ENCODE measurements around the gene CDC73. TPM values are rescaled to one million over a fixed set of nuclear protein-coding genes. Genes with fewer than 3 reads are reported as not detected.

CDC73 gene
- polyA plus RNA-seq, 2 donors = 6.2 to 14.5 TPM

DNA sequence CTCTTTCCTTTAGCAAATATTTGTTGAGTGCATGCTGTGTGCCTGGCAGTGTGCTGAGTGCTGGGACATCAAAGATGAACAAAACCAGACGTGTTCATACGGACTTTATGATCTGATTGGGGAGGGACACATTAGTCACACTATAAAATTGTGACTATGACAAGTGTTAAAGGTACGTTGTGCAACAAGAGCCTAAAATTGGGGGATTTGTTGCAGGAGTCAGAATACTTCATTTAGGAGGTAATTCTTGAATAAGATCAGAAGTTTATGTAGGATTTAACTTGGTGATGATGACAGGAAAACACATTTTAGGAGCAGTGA is 35.0 kb downstream of the CDC73 start:
- Histone ChIP-seq H3K27me3 (ENCODE audit: control insufficient read depth in 1 of 2, insufficient read depth in 2 of 2, low read length in 2 of 2) (no peaks in the 10 kb centered on the region), H3K9me3 (ENCODE audit: control insufficient read depth in 2 of 2, insufficient read depth in 1 of 2, low read depth in 1 of 2, low read length in 1 of 2) (no peaks in the 10 kb centered on the region), H3K36me3 (ENCODE audit: control insufficient read depth in 2 of 2, insufficient read depth in 2 of 2, low read length in 1 of 2) (peaks cover 0 to 2% of the 10 kb centered on the region in 2 donors), H3K4me3 (ENCODE audit: low read depth in 1 of 2, low read length in 2 of 2) (no peak overlapping the region), H3K4me1 (ENCODE audit: control insufficient read depth in 2 of 2, insufficient read depth in 2 of 2, low read length in 1 of 2) (no peaks in the 10 kb centered on the region), H3K27ac (ENCODE audit: low read depth in 2 of 2, low read length in 1 of 2) (no peak overlapping the region)
- 64 to 70% methylated on average over 3 of the region's 3 CpGs for WGBS, 2 donors

DNA sequence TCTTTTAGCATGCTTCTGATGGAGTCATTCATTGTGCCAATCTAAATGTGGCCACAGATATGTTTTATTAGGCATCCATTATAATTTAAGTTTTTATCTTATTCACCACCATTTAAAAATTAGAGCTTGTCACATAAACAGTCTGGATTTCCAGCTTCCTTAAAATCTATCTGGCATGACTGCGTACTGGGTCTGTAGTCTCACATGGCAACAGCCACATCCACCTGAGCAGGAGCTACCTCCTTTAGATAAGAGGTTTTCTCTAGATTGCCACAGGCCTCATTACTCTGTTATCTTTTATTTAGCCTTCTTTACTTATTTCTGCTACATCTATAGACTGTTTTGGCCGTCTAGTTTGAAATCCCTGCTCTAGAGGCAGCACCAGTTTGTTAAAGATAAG is 35.5 kb downstream of the CDC73 start:
- Histone ChIP-seq H3K4me3 (ENCODE audit: low read depth in 1 of 2, low read length in 2 of 2) (no peak overlapping the region), H3K27me3 (ENCODE audit: control insufficient read depth in 1 of 2, insufficient read depth in 2 of 2, low read length in 2 of 2) (no peaks in the 10 kb centered on the region)
- WGBS, 2 donors = 73% methylated on average over 2 of the region's 2 CpGs

DNA sequence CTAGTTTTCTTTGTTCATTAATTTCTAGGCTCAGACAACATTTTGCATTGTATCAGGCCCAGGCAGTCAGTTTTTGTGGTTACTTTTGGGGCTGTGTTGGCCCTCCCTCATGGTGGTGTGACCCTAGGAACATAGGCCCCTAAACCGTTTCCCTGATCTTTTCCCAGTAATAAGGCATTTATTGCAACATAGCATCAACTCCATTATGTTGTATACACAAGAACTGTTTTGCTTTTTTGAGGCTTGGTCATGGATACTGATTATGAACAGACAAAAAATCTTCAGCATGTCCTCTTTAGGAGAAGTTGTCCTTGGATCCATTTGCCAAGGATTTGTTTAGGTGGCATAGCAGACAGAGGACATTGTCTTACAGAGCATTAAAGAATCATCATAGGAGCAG is 54.3 kb downstream of the CDC73 start:
- Histone ChIP-seq H3K9me3 (ENCODE audit: control insufficient read depth in 2 of 2, insufficient read depth in 1 of 2, low read depth in 1 of 2, low read length in 1 of 2) (no peaks in the 10 kb centered on the region), H3K27ac (ENCODE audit: low read depth in 2 of 2, low read length in 1 of 2) (no peak overlapping the region)
- WGBS, 2 donors = 73% methylated on average over 1 of the region's 1 CpG

More for the DNA sequence above, 35.5 kb downstream of the CDC73 start:
- no peak overlapping the region for H3K27ac ChIP-seq (ENCODE audit: low read depth in 2 of 2, low read length in 1 of 2)
- no peaks in the 10 kb centered on the region for H3K4me1 ChIP-seq (ENCODE audit: control insufficient read depth in 2 of 2, insufficient read depth in 2 of 2, low read length in 1 of 2)
- H3K9me3 ChIP-seq (ENCODE audit: control insufficient read depth in 2 of 2, insufficient read depth in 1 of 2, low read depth in 1 of 2, low read length in 1 of 2) = no peaks in the 10 kb centered on the region
- peaks cover 0 to 2% of the 10 kb centered on the region in 2 donors for H3K36me3 ChIP-seq (ENCODE audit: control insufficient read depth in 2 of 2, insufficient read depth in 2 of 2, low read length in 1 of 2)

DNA sequence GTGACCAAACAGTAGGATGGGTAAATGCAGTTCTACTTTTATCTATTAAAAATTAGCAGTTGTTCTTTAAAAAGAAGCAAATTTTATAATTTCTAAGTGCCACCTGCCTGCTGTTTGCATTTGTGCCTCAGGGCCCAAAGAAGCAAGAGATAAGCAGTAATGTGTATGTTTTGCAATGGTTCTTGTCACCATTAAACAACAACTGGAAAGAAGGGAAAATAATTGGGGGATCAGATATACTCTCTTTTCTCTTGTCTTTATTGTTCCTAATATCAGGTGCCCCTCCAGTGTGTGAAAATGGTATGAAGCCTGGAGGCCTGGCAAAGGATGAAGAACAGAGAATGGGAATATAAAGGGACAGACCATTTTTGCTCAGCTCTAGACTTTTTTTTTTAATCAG is 55.0 kb downstream of the CDC73 start:
- H3K27me3 ChIP-seq (ENCODE audit: control insufficient read depth in 1 of 2, insufficient read depth in 2 of 2, low read length in 2 of 2) = no peaks in the 10 kb centered on the region

More for the DNA sequence above, 54.3 kb downstream of the CDC73 start:
- no peaks in the 10 kb centered on the region for H3K27me3 ChIP-seq (ENCODE audit: control insufficient read depth in 1 of 2, insufficient read depth in 2 of 2, low read length in 2 of 2)
- no peak overlapping the region for H3K4me3 ChIP-seq (ENCODE audit: low read depth in 1 of 2, low read length in 2 of 2)
- H3K4me1 ChIP-seq (ENCODE audit: control insufficient read depth in 2 of 2, insufficient read depth in 2 of 2, low read length in 1 of 2) = no peaks in the 10 kb centered on the region
- no peaks in the 10 kb centered on the region for H3K36me3 ChIP-seq (ENCODE audit: control insufficient read depth in 2 of 2, insufficient read depth in 2 of 2, low read length in 1 of 2)

DNA sequence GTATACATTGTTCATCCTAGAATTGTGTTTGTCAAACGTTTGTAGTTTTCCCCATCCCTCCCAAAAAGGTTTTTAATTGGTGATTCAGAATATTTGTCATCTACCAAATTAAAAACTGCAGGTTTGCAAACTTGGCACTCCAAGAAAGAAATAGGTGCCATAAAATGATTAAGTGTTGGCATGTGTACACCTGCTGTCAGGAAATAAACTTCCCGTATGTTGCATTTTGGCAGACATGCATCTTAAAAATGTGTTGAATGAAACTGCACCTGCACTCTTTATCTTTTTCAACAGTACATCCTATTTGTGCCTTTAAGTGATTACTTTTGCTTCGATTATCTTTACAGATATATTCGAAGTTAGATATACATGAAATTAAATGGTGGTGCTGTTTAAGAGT is 57.3 kb downstream of the CDC73 start:
- WGBS, 2 donors = 32% methylated on average over 4 of the region's 4 CpGs
- Histone ChIP-seq H3K27me3 (ENCODE audit: control insufficient read depth in 1 of 2, insufficient read depth in 2 of 2, low read length in 2 of 2) (no peaks in the 10 kb centered on the region), H3K4me1 (ENCODE audit: control insufficient read depth in 2 of 2, insufficient read depth in 2 of 2, low read length in 1 of 2) (no peaks in the 10 kb centered on the region), H3K27ac (ENCODE audit: low read depth in 2 of 2, low read length in 1 of 2) (no peak overlapping the region), H3K36me3 (ENCODE audit: control insufficient read depth in 2 of 2, insufficient read depth in 2 of 2, low read length in 1 of 2) (no peaks in the 10 kb centered on the region), H3K9me3 (ENCODE audit: control insufficient read depth in 2 of 2, insufficient read depth in 1 of 2, low read depth in 1 of 2, low read length in 1 of 2) (no peaks in the 10 kb centered on the region), H3K4me3 (ENCODE audit: low read depth in 1 of 2, low read length in 2 of 2) (no peak overlapping the region)

More for the DNA sequence above, 55.0 kb downstream of the CDC73 start:
- Histone ChIP-seq H3K27ac (ENCODE audit: low read depth in 2 of 2, low read length in 1 of 2) (no peak overlapping the region), H3K4me1 (ENCODE audit: control insufficient read depth in 2 of 2, insufficient read depth in 2 of 2, low read length in 1 of 2) (no peaks in the 10 kb centered on the region), H3K9me3 (ENCODE audit: control insufficient read depth in 2 of 2, insufficient read depth in 1 of 2, low read depth in 1 of 2, low read length in 1 of 2) (no peaks in the 10 kb centered on the region), H3K36me3 (ENCODE audit: control insufficient read depth in 2 of 2, insufficient read depth in 2 of 2, low read length in 1 of 2) (no peaks in the 10 kb centered on the region), H3K4me3 (ENCODE audit: low read depth in 1 of 2, low read length in 2 of 2) (no peak overlapping the region)

DNA sequence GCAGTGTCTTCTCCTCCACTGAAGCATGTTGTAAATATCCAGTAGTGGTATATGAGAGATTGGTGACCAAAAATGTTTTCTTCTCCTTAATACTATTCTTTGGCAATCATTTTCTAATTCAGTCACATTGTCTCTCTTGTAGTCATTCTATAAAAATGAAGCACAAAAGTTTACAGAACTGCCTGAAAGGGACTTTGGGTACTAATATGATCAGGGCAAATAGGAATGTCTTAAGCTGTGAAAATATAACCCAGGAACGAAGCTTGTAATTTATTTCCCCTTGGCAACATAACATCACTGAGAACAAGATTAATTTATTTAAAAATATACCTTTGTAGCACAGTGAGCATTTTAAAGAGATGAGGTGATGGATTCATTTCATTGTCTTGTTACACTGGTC is 59.7 kb downstream of the CDC73 start:
- no peaks in the 10 kb centered on the region for H3K36me3 ChIP-seq (ENCODE audit: control insufficient read depth in 2 of 2, insufficient read depth in 2 of 2, low read length in 1 of 2)
- WGBS, 2 donors = 39 to 43% methylated on average over 1 of the region's 1 CpG
- H3K9me3 ChIP-seq (ENCODE audit: control insufficient read depth in 2 of 2, insufficient read depth in 1 of 2, low read depth in 1 of 2, low read length in 1 of 2) = no peaks in the 10 kb centered on the region
- no peaks in the 10 kb centered on the region for H3K4me1 ChIP-seq (ENCODE audit: control insufficient read depth in 2 of 2, insufficient read depth in 2 of 2, low read length in 1 of 2)
- no peaks in the 10 kb centered on the region for H3K27me3 ChIP-seq (ENCODE audit: control insufficient read depth in 1 of 2, insufficient read depth in 2 of 2, low read length in 2 of 2)
- H3K4me3 ChIP-seq (ENCODE audit: low read depth in 1 of 2, low read length in 2 of 2) = no peak overlapping the region
- H3K27ac ChIP-seq (ENCODE audit: low read depth in 2 of 2, low read length in 1 of 2) = no peak overlapping the region

DNA sequence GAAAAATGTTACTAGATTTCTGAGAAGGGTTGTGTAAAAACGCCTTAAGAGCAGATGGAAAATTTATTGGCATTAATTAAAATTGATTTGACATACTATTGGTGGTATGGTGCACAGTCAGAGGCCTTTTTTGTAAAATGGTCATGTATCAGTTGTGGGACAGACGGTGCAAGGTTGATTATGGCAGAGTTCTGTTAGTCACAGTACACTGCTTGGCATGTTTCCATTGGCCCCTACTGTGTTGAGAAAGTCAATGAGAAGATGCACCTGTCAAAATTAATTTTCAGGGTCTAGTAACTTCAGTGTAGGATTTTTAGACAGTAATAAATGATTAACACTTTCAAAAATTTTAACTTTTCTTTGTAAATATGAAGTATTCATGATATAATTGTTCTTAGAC is 60.2 kb downstream of the CDC73 start:
- Histone ChIP-seq H3K27me3 (ENCODE audit: control insufficient read depth in 1 of 2, insufficient read depth in 2 of 2, low read length in 2 of 2) (no peaks in the 10 kb centered on the region), H3K36me3 (ENCODE audit: control insufficient read depth in 2 of 2, insufficient read depth in 2 of 2, low read length in 1 of 2) (no peaks in the 10 kb centered on the region), H3K4me1 (ENCODE audit: control insufficient read depth in 2 of 2, insufficient read depth in 2 of 2, low read length in 1 of 2) (no peaks in the 10 kb centered on the region), H3K27ac (ENCODE audit: low read depth in 2 of 2, low read length in 1 of 2) (no peak overlapping the region), H3K4me3 (ENCODE audit: low read depth in 1 of 2, low read length in 2 of 2) (no peak overlapping the region), H3K9me3 (ENCODE audit: control insufficient read depth in 2 of 2, insufficient read depth in 1 of 2, low read depth in 1 of 2, low read length in 1 of 2) (no peaks in the 10 kb centered on the region)
- WGBS, 2 donors = 64 to 71% methylated on average over 2 of the region's 2 CpGs

DNA sequence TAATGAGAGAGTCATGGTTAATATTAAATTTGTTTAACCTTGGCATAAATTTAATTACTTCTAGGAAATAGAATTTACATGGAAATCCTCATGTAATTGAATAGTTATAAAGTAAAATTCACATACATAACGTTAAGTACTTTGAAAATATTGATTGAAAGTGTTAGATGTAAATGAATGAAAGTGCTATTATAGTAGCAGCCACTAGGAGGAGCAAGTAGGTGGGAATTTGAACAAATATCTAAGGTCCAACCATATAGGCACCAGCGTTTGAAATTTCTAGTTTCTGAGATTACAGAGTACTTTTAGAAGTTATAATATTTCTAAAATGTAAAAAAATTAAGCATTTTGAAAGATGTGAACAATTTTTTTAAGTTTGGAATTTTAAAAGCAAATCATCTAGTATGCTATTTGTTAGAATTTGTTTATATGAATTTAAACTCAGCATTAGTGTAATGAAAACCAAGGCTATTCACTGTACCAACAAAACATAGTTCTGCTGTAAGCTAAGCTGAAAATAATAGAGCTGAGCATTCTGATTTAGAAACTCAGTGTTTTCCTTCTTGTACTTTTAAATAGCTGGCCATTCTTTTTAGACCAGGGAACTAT is 61.3 kb downstream of the CDC73 start:
- Histone ChIP-seq H3K27me3 (ENCODE audit: control insufficient read depth in 1 of 2, insufficient read depth in 2 of 2, low read length in 2 of 2) (no peaks in the 10 kb centered on the region), H3K4me1 (ENCODE audit: control insufficient read depth in 2 of 2, insufficient read depth in 2 of 2, low read length in 1 of 2) (no peaks in the 10 kb centered on the region), H3K27ac (ENCODE audit: low read depth in 2 of 2, low read length in 1 of 2) (no peak overlapping the region), H3K9me3 (ENCODE audit: control insufficient read depth in 2 of 2, insufficient read depth in 1 of 2, low read depth in 1 of 2, low read length in 1 of 2) (no peaks in the 10 kb centered on the region), H3K36me3 (ENCODE audit: control insufficient read depth in 2 of 2, insufficient read depth in 2 of 2, low read length in 1 of 2) (no peaks in the 10 kb centered on the region), H3K4me3 (ENCODE audit: low read depth in 1 of 2, low read length in 2 of 2) (no peak overlapping the region)
- 0 to 1% methylated on average over 2 of the region's 2 CpGs for WGBS, 2 donors

DNA sequence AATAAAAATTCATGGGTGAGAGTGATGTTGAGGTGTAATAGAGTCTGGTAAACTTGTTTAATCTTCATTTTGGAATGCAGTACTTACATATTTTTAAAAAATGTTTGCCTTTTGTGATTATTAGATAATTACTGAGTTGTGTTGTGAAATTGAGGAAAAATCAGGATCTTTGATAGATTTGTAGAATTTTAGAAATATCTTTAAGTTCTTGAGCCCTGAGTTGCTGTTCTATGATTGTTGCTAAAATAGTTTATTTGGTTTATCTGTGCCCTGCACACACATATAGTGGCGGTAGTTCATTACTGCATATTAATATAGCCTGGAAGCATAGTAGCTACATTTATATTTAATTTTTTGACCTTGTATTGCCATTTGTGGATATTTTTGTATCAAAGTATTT is 62.9 kb downstream of the CDC73 start:
- no peaks in the 10 kb centered on the region for H3K4me1 ChIP-seq (ENCODE audit: control insufficient read depth in 2 of 2, insufficient read depth in 2 of 2, low read length in 1 of 2)
- no peaks in the 10 kb centered on the region for H3K9me3 ChIP-seq (ENCODE audit: control insufficient read depth in 2 of 2, insufficient read depth in 1 of 2, low read depth in 1 of 2, low read length in 1 of 2)
- no peaks in the 10 kb centered on the region for H3K27me3 ChIP-seq (ENCODE audit: control insufficient read depth in 1 of 2, insufficient read depth in 2 of 2, low read length in 2 of 2)
- H3K36me3 ChIP-seq (ENCODE audit: control insufficient read depth in 2 of 2, insufficient read depth in 2 of 2, low read length in 1 of 2) = no peaks in the 10 kb centered on the region
- H3K4me3 ChIP-seq (ENCODE audit: low read depth in 1 of 2, low read length in 2 of 2) = no peak overlapping the region
- WGBS, 2 donors = 82 to 94% methylated on average over 1 of the region's 1 CpG
- no peak overlapping the region for H3K27ac ChIP-seq (ENCODE audit: low read depth in 2 of 2, low read length in 1 of 2)

DNA sequence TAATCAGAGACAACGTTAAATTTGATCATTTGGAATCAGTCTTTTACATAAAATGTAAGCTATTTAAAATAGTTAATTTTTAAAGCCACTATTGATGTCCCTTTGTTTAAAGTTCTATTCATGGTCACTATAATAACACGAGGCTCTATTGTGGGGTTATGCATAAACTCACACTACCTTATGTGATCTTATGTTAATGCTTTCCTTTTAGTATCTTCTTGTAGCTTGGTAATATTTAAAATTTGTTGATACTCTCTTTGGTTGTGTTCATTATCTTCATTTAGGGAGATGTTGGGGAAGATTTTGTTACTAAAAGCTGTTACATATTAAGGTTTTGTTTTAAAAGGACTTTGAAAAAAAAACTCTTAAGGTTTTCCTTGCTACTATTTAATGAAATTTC is 63.4 kb downstream of the CDC73 start:
- WGBS, 2 donors = 58 to 65% methylated on average over 2 of the region's 2 CpGs
- H3K4me1 ChIP-seq (ENCODE audit: control insufficient read depth in 2 of 2, insufficient read depth in 2 of 2, low read length in 1 of 2) = no peaks in the 10 kb centered on the region
- no peaks in the 10 kb centered on the region for H3K9me3 ChIP-seq (ENCODE audit: control insufficient read depth in 2 of 2, insufficient read depth in 1 of 2, low read depth in 1 of 2, low read length in 1 of 2)
- no peak overlapping the region for H3K4me3 ChIP-seq (ENCODE audit: low read depth in 1 of 2, low read length in 2 of 2)
- no peak overlapping the region for H3K27ac ChIP-seq (ENCODE audit: low read depth in 2 of 2, low read length in 1 of 2)
- no peaks in the 10 kb centered on the region for H3K27me3 ChIP-seq (ENCODE audit: control insufficient read depth in 1 of 2, insufficient read depth in 2 of 2, low read length in 2 of 2)
- H3K36me3 ChIP-seq (ENCODE audit: control insufficient read depth in 2 of 2, insufficient read depth in 2 of 2, low read length in 1 of 2) = no peaks in the 10 kb centered on the region
